Measurements from ENCODE around the gene AP1AR.

GRCh38 chr4:112190684-112191083 lies 40.9 kb upstream of the AP1AR start:
- TF ChIP-seq CTCF (IDR thresholded peaks at IDR 0.05) (no peak), POLR2A (IDR thresholded peaks at IDR 0.05) (no peak)
